T-helper 2 cell treated with Interferon-gamma antibody and Interleukin-4, amounts not matched to agents 5 μg/mL and 100 μg/mL, for 36 hours (primary cell): Measurements from ENCODE around the gene IFIH1.

ENCODE experiments used
- DNase-seq: peaks from one replicate; pipeline ENCODE4 v3.0.0; 2021; ENCODE audit warnings: low spot score
- H3K27ac Mint-ChIP-seq: one replicate; pipeline ENCODE4 v1.8.0; 2021; ENCODE audit warnings: mild to moderate bottlenecking, mixed read lengths
- H3K27me3 Mint-ChIP-seq: one replicate; pipeline ENCODE4 v1.8.0; 2021; ENCODE audit warnings: low read depth, mixed read lengths
- H3K36me3 Mint-ChIP-seq: one replicate; pipeline ENCODE4 v1.8.0; 2021; ENCODE audit warnings: low read depth, mixed read lengths
- H3K4me1 Mint-ChIP-seq: one replicate; pipeline ENCODE4 v1.8.0; 2021; ENCODE audit warnings: low read depth, mixed read lengths
- H3K4me3 Mint-ChIP-seq: one replicate; pipeline ENCODE4 v1.8.0; 2022; ENCODE audit warnings: mild to moderate bottlenecking, moderate library complexity, mixed read lengths
- H3K9me3 Mint-ChIP-seq: one replicate; pipeline ENCODE4 v1.8.0; 2021; ENCODE audit warnings: mixed read lengths

The IFIH1 gene

DNA sequence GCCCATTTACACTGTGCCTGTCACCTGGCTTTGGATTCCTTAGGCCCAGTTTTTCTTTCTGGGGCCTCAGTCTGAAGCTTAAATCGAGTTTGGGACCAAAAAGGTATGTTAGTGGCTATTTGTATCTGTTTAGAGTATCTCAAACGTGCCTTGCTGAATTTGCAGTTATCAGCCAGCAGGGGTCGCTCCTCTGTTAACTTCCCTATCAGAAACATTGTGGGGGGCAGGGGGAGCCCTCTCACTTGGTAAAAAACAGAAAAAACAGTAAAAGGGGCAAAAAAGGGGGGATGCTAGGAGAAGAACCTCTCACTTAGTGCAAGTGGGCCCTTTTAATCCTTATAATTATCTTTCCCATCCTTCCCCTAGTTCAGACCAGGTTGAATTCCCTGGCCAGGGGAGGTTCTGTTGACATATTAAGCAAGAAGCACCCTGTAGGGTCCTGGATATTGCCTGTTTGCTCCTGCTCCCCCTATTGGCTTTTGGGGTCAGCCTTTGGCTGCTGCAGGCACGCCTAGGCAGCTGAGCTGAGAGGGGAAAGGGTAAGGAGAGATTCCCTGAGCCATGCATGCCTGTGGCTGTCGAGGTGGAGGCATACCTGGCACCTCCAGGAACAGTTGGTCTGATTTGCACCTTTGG lies 8.8 kb upstream of the IFIH1 start:
- Mint-ChIP-seq H3K27ac (no peak overlapping the region), H3K4me3 (no peak overlapping the region), H3K36me3 (no peaks in the 10 kb centered on the region), H3K9me3 (no peaks in the 10 kb centered on the region), H3K4me1 (peaks cover 1% of the 10 kb centered on the region), H3K27me3 (no peaks in the 10 kb centered on the region)
- DNase-seq: no peak

DNA sequence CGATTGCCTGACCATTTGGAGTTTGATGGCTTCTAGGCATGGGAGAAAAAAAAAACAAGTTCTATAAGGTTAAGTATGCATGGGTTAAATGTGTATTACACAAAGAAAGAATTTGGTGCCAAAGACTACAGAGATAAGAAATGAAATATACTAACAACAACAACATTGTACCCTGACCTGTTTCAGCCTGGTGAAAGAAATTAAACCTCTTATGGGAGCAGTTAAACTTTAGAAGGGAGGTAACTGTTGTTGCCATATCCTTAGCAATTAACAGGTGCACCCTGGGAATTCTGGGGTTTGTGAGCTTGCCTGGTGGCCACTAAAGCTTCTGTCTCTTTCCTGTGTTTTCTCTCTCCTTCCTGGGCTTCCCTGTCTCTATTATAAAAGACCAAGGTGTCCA lies 6.5 kb upstream of the IFIH1 start:
- H3K27ac Mint-ChIP-seq: peak overlapping the region; percentile 5
- peaks cover 7% of the 10 kb centered on the region for H3K4me1 Mint-ChIP-seq

DNA sequence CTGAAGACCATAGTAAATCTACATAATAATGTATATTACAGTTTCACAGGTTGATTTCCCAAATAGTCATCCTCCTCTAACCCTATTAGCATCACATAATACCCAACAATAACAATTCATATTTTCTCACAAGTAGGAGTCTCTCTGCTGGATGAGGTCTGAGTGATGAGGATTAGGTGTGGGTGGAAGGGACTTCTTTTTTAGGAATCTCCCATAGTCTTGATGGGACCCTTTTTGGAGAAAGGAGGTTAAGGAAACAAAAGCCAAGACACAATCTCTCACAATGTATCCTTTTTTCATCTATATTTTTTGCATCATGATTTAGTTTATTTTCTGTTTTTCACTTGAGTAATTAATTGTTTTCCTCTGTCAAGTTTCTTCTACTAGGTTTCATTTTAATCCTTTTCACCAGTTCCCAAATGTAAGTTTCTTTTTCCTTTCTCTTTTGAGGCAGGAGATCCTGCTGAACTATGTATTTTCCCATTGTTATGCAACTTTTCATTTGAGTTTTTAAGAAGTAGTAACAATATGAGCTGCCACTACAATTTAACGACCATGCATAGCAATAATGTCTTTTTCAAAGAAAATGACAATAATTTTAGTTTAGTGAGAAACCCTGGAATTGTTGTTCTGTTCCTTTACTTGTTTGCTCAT lies 2.5 kb upstream of the IFIH1 start:
- Mint-ChIP-seq H3K9me3 (no peaks in the 10 kb centered on the region), H3K4me1 (peaks cover 24% of the 10 kb centered on the region), H3K27me3 (no peaks in the 10 kb centered on the region), H3K27ac (no peak overlapping the region), H3K4me3 (no peak overlapping the region), H3K36me3 (peaks cover 4% of the 10 kb centered on the region)
- no peak for DNase-seq

More for the DNA sequence above, 6.5 kb upstream of the IFIH1 start:
- no peak for DNase-seq
- H3K36me3 Mint-ChIP-seq: no peaks in the 10 kb centered on the region
- H3K27me3 Mint-ChIP-seq: no peaks in the 10 kb centered on the region
- no peaks in the 10 kb centered on the region for H3K9me3 Mint-ChIP-seq
- no peak overlapping the region for H3K4me3 Mint-ChIP-seq

DNA sequence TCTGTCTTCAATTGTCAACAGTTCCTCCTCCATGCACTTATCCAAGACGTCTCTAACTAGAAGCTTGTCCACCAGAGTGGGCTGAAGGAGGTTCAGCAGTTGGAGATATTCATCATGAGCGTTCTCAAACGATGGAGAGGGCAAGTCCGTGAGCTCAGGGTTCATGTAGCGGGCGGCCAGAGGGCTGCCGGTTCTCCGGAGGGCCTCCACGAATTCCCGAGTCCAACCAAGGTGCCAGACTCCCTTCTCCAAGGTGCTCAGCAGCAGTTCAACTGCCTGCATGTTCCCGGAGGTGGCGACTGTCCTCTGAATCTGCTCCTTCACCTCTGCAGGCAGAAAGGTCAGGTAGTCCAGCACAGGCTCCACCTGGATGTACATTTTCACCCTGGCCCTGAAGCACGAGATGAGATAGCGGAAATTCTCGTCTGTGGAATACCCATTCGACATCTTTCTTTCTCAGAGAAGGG lies 590 bp downstream of the IFIH1 start:
- DNase-seq: peak; percentile 27
- Mint-ChIP-seq H3K27ac (peak overlapping the region; percentile 96), H3K9me3 (no peaks in the 10 kb centered on the region), H3K4me3 (peak overlapping the region; percentile 89), H3K27me3 (no peaks in the 10 kb centered on the region), H3K4me1 (peaks cover 44% of the 10 kb centered on the region), H3K36me3 (peaks cover 23% of the 10 kb centered on the region)

DNA sequence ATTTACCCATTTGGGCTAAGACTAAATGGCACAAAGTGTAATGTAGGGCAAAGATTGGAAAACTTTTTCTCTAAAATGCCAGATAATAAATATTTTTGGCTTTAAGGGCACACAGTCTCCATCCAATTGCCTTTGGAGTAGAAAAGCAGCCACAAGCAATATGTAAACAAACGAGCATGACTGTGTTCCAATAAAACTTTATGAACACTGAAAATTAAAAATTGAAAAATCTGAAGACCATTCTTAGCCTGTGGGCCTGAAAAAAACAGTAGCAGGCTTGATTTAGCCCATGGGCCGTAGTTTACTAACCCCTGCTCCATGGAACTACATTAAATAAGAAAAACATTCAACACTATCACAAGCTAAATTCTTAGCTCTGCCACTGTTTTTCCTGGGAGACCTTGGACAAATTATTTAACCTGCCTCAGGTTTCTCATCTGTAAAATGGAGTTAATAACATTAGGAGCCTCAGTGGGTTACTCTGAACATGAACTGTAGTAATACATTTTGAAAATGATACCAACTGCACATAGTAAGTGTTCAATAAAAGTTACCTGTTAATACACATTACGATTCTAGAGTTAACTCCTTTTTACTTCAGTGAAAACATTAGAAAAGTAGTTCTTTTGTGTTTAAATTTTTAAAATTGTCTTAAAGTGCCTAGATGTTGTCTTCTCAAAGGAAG lies 1.3 kb downstream of the IFIH1 start:
- Mint-ChIP-seq H3K9me3 (no peaks in the 10 kb centered on the region), H3K36me3 (peaks cover 23% of the 10 kb centered on the region), H3K27ac (peak overlapping the region; percentile 96), H3K27me3 (no peaks in the 10 kb centered on the region), H3K4me3 (peak overlapping the region; percentile 89), H3K4me1 (peaks cover 50% of the 10 kb centered on the region)
- DNase-seq: no peak

DNA sequence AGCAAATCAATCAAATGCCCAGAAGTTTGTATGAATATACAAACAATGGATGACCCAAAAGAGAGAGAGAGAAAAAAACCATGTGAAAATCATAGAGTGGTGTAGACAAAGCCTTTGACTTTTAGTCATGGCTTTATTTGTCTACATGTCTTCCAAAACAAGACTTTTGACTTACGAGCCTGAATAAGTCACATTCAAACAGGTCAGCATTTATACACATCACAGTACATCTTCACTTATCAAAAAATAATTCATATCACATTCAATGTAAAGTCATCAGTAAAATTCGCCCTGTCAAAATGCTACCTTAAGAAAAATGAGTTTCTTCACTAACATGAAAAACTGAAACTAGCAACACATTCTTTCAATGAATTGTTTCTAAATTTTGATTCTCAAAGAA lies 1.9 kb downstream of the IFIH1 start:
- Mint-ChIP-seq H3K27ac (peak overlapping the region; percentile 83), H3K4me3 (peak overlapping the region; percentile 89), H3K36me3 (peaks cover 25% of the 10 kb centered on the region), H3K27me3 (no peaks in the 10 kb centered on the region), H3K4me1 (peaks cover 55% of the 10 kb centered on the region), H3K9me3 (no peaks in the 10 kb centered on the region)
- DNase-seq: no peak

DNA sequence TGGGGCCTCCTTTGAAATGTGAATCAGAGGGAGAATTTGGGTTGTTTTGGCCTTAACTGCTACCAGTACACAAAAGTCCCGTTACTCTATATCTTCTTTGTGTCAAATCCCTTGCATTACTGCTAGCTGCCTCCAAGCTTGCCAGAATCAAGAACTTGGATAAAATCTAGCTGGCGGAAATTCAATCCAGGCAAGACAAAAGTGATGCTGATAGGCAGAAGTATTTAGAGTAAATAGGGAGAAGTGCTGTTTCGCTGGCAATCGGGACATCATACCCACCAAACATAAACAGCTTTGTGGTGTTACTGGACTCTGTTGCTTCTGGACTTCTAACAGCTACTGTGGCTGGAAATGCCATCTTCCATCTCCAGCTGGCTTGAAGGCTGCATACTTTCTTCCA lies 2.5 kb downstream of the IFIH1 start:
- H3K27me3 Mint-ChIP-seq: no peaks in the 10 kb centered on the region
- no peak overlapping the region for H3K27ac Mint-ChIP-seq
- H3K4me3 Mint-ChIP-seq: peak overlapping the region; percentile 89
- peaks cover 27% of the 10 kb centered on the region for H3K36me3 Mint-ChIP-seq
- H3K4me1 Mint-ChIP-seq: peaks cover 55% of the 10 kb centered on the region
- no peaks in the 10 kb centered on the region for H3K9me3 Mint-ChIP-seq
- no peak for DNase-seq

DNA sequence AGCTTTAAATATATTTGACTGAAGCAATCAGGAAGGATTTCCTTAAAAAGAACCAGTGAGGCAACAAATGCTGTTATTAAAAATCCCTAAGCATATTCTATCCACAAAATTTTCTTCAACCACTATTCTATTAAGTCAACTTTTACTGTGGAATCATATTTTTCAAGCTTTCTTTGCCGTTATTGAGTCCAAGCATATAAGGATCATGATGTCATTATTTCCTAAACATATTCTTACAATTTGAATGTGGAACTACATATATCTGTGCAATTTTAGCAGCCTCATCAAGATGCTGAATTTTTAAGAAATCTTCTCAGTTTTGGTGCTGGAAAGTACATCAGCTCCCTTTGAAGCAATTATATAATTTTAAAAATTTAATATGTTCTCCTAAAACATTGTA lies 5.6 kb downstream of the IFIH1 start:
- peaks cover 52% of the 10 kb centered on the region for H3K4me1 Mint-ChIP-seq
- H3K4me3 Mint-ChIP-seq: no peak overlapping the region
- peaks cover 41% of the 10 kb centered on the region for H3K36me3 Mint-ChIP-seq
- DNase-seq: no peak
- H3K27ac Mint-ChIP-seq: no peak overlapping the region
- H3K27me3 Mint-ChIP-seq: no peaks in the 10 kb centered on the region
- H3K9me3 Mint-ChIP-seq: no peaks in the 10 kb centered on the region

DNA sequence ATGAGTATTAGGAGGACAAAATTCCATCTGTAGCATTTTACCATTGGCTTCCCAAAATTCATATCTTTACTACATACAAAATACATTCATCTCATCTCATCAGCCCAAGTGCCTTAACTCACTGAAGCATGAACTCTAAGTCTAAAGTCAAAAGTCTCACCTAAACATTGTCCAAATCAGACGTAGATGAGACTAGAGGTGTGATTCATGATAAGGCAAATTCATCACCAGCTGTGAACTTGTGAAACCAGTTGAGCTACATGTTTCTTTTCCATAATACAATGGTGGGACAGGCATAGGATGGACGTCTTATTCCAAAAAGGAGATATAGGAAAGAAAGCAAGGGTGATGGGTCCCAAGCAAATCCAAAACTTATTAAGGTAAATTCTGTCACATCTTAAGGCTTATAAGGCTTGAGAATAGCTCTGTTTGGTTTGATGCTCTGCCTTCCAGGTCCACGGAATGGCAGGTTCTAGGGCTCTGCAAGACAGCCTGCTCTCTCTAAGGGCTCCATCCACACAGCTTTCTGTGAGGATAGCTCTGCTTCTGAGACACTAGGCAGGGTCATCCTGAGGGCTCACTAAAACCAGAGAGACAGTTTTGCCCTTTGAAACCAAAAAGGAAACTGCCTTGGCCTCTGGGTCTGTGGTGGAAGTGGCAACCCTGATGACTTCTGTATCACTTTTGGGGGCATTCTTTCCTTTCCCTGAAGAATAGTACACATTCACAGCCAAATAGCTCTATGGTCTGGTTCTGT lies 9.6 kb downstream of the IFIH1 start:
- peaks cover 29% of the 10 kb centered on the region for H3K36me3 Mint-ChIP-seq
- DNase-seq: no peak
- no peak overlapping the region for H3K27ac Mint-ChIP-seq
- no peaks in the 10 kb centered on the region for H3K9me3 Mint-ChIP-seq
- peaks cover 28% of the 10 kb centered on the region for H3K4me1 Mint-ChIP-seq
- H3K4me3 Mint-ChIP-seq: no peak overlapping the region
- H3K27me3 Mint-ChIP-seq: no peaks in the 10 kb centered on the region

DNA sequence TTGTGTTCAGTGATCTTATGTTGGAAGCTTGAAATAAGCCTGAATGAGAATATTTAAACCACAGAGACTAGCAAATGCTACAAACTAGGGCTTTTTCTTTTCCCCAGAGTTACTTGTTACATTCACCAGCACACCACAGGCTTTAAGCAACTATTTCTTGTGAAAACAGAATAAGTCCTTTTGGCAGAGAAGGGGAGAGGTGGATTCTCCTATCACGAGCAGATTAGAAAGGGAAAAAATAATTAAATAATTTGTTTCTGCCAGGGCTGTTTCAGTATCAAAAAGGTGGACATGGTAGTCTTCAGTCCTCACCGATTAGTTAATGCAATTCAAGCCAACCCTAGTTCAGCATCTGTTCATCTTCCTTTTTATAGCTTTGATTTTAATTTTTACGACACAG lies 12.6 kb downstream of the IFIH1 start:
- Mint-ChIP-seq H3K27ac (no peak overlapping the region), H3K9me3 (no peaks in the 10 kb centered on the region), H3K36me3 (peaks cover 20% of the 10 kb centered on the region), H3K4me3 (no peak overlapping the region), H3K27me3 (no peaks in the 10 kb centered on the region), H3K4me1 (peaks cover 7% of the 10 kb centered on the region)
- no peak for DNase-seq

DNA sequence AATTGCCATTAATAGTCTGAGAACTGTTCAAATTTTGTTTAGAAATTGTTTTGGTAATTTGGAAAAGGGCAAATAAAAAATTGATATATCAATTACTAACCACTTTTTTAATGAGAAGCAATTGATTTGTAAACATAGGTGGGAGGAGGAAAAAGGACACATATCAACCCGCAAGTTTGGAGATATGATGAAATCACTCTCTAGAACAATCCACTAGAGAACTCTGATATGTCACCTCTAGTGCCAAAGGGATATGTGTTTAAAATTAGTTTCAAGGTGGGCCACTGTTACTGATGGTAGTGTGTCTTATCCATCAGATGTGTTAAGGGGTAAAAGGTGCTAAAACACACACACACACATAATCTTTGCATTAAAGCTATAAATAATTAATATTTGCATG lies 16.6 kb downstream of the IFIH1 start:
- H3K36me3 Mint-ChIP-seq: peaks cover 6% of the 10 kb centered on the region

DNA sequence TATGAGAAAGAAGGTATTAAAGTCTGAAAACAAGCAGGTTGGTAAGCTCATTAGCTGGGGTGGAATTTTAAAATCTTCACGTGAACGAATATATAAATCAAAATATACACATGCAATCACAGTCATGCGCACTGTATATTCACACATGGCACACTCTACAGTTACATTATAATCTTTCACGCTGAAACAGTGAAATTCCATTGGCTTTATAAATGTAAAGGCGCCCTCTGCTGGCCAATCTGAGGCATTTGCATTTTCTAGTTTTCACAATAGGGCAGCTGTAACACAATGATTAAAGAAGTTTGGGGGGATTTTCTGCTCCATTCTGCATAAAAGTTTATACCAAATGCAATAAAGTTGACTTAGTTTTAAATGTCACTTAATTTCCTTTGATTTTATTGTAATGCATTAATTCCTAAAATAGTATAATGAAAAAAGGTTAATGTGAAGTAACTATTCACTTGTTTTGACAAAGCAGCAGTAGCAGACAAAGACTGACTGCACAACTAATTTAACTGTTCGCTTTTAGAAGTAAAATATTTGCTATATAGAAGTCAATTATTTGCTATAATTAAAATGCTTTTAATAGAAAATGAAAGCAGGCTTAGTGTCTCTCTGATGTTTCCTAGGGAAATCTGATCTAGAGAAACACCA lies 17.2 kb downstream of the IFIH1 start:
- no peak overlapping the region for H3K4me3 Mint-ChIP-seq
- peaks cover 3% of the 10 kb centered on the region for H3K36me3 Mint-ChIP-seq
- DNase-seq: peak; percentile 33
- H3K9me3 Mint-ChIP-seq: no peaks in the 10 kb centered on the region
- H3K27me3 Mint-ChIP-seq: no peaks in the 10 kb centered on the region
- peaks cover 2% of the 10 kb centered on the region for H3K4me1 Mint-ChIP-seq
- no peak overlapping the region for H3K27ac Mint-ChIP-seq

More for the DNA sequence above, 16.6 kb downstream of the IFIH1 start:
- Mint-ChIP-seq H3K27me3 (no peaks in the 10 kb centered on the region), H3K4me3 (no peak overlapping the region), H3K27ac (no peak overlapping the region), H3K9me3 (no peaks in the 10 kb centered on the region), H3K4me1 (peaks cover 1% of the 10 kb centered on the region)
- DNase-seq: no peak

DNA sequence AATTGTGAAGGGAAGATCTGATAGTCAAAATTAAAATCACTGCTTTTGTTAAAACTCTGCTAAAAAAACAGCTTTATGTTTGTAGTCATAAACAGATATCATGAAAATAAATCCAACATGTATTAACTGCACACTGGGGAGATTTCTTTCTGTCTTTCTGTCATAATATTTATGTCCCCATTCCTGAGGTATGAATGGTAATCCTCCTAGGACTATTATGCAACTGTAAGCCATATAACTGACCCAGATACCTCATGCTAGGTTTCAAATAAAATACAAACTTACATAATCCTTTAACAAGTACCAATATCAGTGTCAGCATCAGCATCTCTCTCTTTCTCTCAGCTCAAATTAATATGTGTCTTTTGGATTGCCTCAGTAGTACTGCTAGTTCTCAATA lies 18.2 kb downstream of the IFIH1 start:
- Mint-ChIP-seq H3K27me3 (no peaks in the 10 kb centered on the region), H3K27ac (no peak overlapping the region), H3K4me3 (no peak overlapping the region), H3K4me1 (peaks cover 2% of the 10 kb centered on the region), H3K9me3 (no peaks in the 10 kb centered on the region), H3K36me3 (no peaks in the 10 kb centered on the region)
- DNase-seq: no peak
